Natural killer cell (primary cell): ENCODE data around the gene PPEF1. TPM values are rescaled to one million over a fixed set of nuclear protein-coding genes. Genes with fewer than 3 reads are reported as not detected.

Experiments used
- ATAC-seq, 3 donors: fragments of 150-1000 bp in 2 of 3; fragments of 200-7000 bp in 1 of 3; cut with Tn5 transposase; 1 replicate in 1 of 3; 2 replicates in 2 of 3; pipeline ENCODE4 v1.10.0; 2021; ENCODE audit warnings: mild to moderate bottlenecking in 2 of 3, moderate library complexity in 2 of 3
- DNase-seq, 2 donors: peaks; one replicate each; pipeline versions ENCODE4 v3.0.0 to v3.0.0-alpha.2; 2013 to 2021; ENCODE audit warnings: mixed read lengths in 1 of 2
- H3K27ac ChIP-seq: one replicate; pipeline ENCODE4 v1.5.1; 2013; ENCODE audit warnings: mild to moderate bottlenecking, low read length
- H3K27me3 ChIP-seq: one replicate; pipeline ENCODE4 v1.6.1; 2013; ENCODE audit warnings: low read length; ENCODE audit not compliant: control insufficient read depth, insufficient read depth
- H3K36me3 ChIP-seq: one replicate; pipeline ENCODE4 v1.6.1; 2013; ENCODE audit warnings: low read length; ENCODE audit not compliant: control insufficient read depth, insufficient read depth
- H3K4me1 ChIP-seq: one replicate; pipeline ENCODE4 v1.6.1; 2013; ENCODE audit warnings: low read length; ENCODE audit not compliant: control insufficient read depth, insufficient read depth
- H3K4me3 ChIP-seq: one replicate; pipeline ENCODE4 v1.5.1; 2013; ENCODE audit warnings: low read length
- H3K9me3 ChIP-seq: one replicate; pipeline ENCODE4 v1.6.1; 2013; ENCODE audit warnings: low read length; ENCODE audit not compliant: control insufficient read depth, insufficient read depth
- H3K27ac Mint-ChIP-seq, 2 donors: one replicate each; pipeline ENCODE4 v1.8.0; 2022; ENCODE audit warnings: mild to moderate bottlenecking in 2 of 2, mixed read lengths in 2 of 2, moderate library complexity in 1 of 2
- H3K27me3 Mint-ChIP-seq, 2 donors: one replicate each; pipeline ENCODE4 v1.8.0; 2022; ENCODE audit warnings: low read depth in 2 of 2, mixed read lengths in 2 of 2
- H3K36me3 Mint-ChIP-seq: one replicate; pipeline ENCODE4 v1.8.0; 2022; ENCODE audit warnings: mixed read lengths
- H3K4me1 Mint-ChIP-seq, 2 donors: one replicate each; pipeline ENCODE4 v1.8.0; 2022; ENCODE audit warnings: mixed read lengths in 2 of 2
- H3K4me3 Mint-ChIP-seq: one replicate; pipeline ENCODE4 v1.8.0; 2022; ENCODE audit warnings: mild to moderate bottlenecking, moderate library complexity, mixed read lengths
- H3K9me3 Mint-ChIP-seq, 2 donors: one replicate each; pipeline ENCODE4 v1.8.0; 2022; ENCODE audit warnings: mixed read lengths in 2 of 2
- WGBS: methylation state at CpG from one replicate; pipeline ENCODE4 v1.1.7; 2013; ENCODE audit warnings: missing lambda C conversion rate; ENCODE audit not compliant: insufficient coverage; 5-methylcytosine and 5-hydroxymethylcytosine counted together
- intact Hi-C: fragments of 100-400 bp; cut with micrococcal nuclease; formaldehyde crosslinking; loops from one replicate; pipeline ENCODE4 v1.14.2; 2022
- total RNA-seq, 4 donors: library from RNA; stranded (reverse); fragments of 120-200 nt in 1 of 4; gene quantifications; one replicate each; pipeline versions ENCODE4 v1.2.3 to v1.2.4, GENCODE V29; 2013 to 2022
- TF ChIP-seq, protein P1 (sequence below): fragments of 200-600 bp; IDR thresholded peaks from one replicate; pipeline ENCODE4 v1.8.0; 2022; ENCODE audit warnings: antibody characterized with exemption

Gene PPEF1
- total RNA-seq, 3 donors from 2014 or later (not counting 1 experiment from before 2014, with no cell fraction given): 0.49 to 1.9 TPM; not detected in 1

DNA sequence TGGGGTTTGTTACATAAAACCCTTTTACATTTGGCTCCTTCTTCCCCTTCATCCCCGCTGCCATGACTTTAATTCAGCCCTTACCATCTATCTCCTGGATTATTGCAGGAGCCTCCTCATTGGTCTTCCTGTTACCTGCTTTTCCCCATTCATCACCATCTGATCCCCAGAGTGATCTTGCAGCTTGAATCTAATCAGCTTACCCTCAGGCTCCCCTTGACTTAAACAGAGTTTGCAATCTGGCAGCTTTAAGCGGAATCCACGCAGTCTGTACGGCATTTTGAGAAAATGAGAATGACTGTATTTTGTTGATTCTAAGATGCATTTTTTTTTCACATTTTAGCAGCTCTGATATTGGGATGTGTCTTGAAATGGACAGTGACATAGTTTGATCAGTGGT lies 14.9 kb upstream of the PPEF1 start:
- no peaks in the 10 kb centered on the region for H3K36me3 ChIP-seq
- 82% methylated on average over 1 of the region's 4 CpGs for WGBS
- H3K4me3 ChIP-seq: no peak overlapping the region
- ATAC-seq (no peak), DNase-seq (no peak)
- no peaks in the 10 kb centered on the region for H3K27me3 ChIP-seq
- peaks cover 3 to 18% of the 10 kb centered on the region in 2 donors for H3K27me3 Mint-ChIP-seq
- H3K4me1 Mint-ChIP-seq: no peaks in the 10 kb centered on the region
- no peak overlapping the region for H3K4me3 Mint-ChIP-seq
- no peaks in the 10 kb centered on the region for H3K36me3 Mint-ChIP-seq
- H3K9me3 ChIP-seq: no peaks in the 10 kb centered on the region
- no peak overlapping the region for H3K27ac Mint-ChIP-seq
- intact Hi-C loops: no loop called here
- no peak overlapping the region for H3K27ac ChIP-seq
- H3K9me3 Mint-ChIP-seq: no peaks in the 10 kb centered on the region
- no peaks in the 10 kb centered on the region for H3K4me1 ChIP-seq
- TF ChIP-seq, protein P1, sequence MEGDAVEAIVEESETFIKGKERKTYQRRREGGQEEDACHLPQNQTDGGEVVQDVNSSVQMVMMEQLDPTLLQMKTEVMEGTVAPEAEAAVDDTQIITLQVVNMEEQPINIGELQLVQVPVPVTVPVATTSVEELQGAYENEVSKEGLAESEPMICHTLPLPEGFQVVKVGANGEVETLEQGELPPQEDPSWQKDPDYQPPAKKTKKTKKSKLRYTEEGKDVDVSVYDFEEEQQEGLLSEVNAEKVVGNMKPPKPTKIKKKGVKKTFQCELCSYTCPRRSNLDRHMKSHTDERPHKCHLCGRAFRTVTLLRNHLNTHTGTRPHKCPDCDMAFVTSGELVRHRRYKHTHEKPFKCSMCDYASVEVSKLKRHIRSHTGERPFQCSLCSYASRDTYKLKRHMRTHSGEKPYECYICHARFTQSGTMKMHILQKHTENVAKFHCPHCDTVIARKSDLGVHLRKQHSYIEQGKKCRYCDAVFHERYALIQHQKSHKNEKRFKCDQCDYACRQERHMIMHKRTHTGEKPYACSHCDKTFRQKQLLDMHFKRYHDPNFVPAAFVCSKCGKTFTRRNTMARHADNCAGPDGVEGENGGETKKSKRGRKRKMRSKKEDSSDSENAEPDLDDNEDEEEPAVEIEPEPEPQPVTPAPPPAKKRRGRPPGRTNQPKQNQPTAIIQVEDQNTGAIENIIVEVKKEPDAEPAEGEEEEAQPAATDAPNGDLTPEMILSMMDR: no peak

- H3K4me1 ChIP-seq: no peaks in the 10 kb centered on the region
- no peak overlapping the region for H3K4me3 Mint-ChIP-seq
- intact Hi-C loops: no loop called here
- H3K27me3 Mint-ChIP-seq: peaks cover 6 to 29% of the 10 kb centered on the region in 2 donors
- WGBS: 95% methylated on average over 3 of the region's 3 CpGs
- no peaks in the 10 kb centered on the region for H3K4me1 Mint-ChIP-seq
- no peak overlapping the region for H3K4me3 ChIP-seq
- no peaks in the 10 kb centered on the region for H3K9me3 ChIP-seq
- H3K9me3 Mint-ChIP-seq: no peaks in the 10 kb centered on the region
- no peaks in the 10 kb centered on the region for H3K36me3 Mint-ChIP-seq
- H3K27ac ChIP-seq: no peak overlapping the region
- no peaks in the 10 kb centered on the region for H3K27me3 ChIP-seq
- DNase-seq (no peak), ATAC-seq (no peak)
- no peak overlapping the region for H3K27ac Mint-ChIP-seq
- H3K36me3 ChIP-seq: no peaks in the 10 kb centered on the region
- TF ChIP-seq, protein P1: no peak
These were observed 10.8 kb upstream of the PPEF1 start for GRCh38 chrX:18696653-18697052.

DNA sequence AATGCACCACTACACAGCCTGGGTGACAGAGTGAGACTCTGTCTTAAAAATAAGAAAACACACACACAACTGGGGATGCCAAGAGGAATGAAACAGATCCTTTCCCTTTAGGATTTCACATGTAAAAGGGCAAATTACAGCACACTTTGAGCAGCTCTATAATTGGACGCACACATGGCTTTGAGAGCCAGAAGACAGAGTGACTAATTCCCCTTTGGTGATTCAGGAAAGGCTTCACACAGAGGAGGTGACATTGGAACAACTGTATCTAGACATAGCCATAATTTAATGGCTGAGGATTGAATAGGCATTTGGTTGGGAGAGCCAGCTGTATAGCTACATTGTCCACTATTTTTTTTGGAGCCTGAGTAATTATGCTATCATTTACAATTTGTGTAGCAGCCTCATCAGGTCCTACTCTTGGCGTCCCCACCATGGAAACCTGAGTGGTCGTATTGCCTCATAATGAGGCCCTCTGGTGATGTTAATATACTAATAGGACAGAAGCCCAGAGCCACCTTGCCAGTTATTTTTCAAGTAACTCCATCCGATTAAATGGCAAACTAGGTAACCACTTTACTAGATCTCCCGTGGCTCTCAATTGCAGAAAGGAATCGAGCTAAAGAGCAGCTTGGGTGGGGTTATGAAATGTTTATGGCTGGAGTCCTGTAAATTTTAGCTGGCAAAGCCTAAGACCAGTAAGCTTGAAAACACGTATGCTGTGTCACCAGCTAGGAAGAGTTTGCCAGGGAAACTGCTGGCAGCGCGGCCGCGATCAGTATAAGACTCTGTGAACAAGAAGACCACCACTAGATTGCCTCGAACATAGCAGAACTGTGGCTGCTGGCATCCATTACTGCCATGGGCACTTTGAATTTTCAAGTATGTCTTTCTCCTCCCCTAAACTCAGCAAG lies 8.5 kb upstream of the PPEF1 start:
- no peaks in the 10 kb centered on the region for H3K36me3 ChIP-seq
- no peaks in the 10 kb centered on the region for H3K27me3 ChIP-seq
- WGBS: 93% methylated on average over 10 of the region's 12 CpGs
- no peaks in the 10 kb centered on the region for H3K9me3 ChIP-seq
- ATAC-seq (no peak), DNase-seq (no peak)
- intact Hi-C loops: no loop called here
- H3K36me3 Mint-ChIP-seq: no peaks in the 10 kb centered on the region
- TF ChIP-seq, protein P1: no peak
- H3K27ac ChIP-seq: no peak overlapping the region
- H3K4me3 ChIP-seq: no peak overlapping the region
- H3K4me1 Mint-ChIP-seq: no peaks in the 10 kb centered on the region
- H3K9me3 Mint-ChIP-seq: no peaks in the 10 kb centered on the region
- no peaks in the 10 kb centered on the region for H3K4me1 ChIP-seq
- H3K4me3 Mint-ChIP-seq: no peak overlapping the region
- H3K27ac Mint-ChIP-seq: no peak overlapping the region
- H3K27me3 Mint-ChIP-seq: peaks cover 2 to 36% of the 10 kb centered on the region in 2 donors
